K562 (cell line): ENCODE measurements around the gene IL27RA. TPM values are rescaled to one million over a fixed set of nuclear protein-coding genes. Genes with fewer than 3 reads are reported as not detected.
"Not testable (repeated sequence)": the region's sequence is repeated elsewhere in the genome, so short reads cannot be mapped to it uniquely, and the experiment has no call there.

Experiments
- ATAC-seq: fragments of 200-7000 bp; cut with Tn5 transposase; 3 replicates; pipeline ENCODE4 v1.9.1; 2020; ENCODE audit warnings: moderate library complexity
- BruUV-seq: library from RNA; stranded (reverse); fragments of 400-500 nt; replicated peaks from 2 replicates; lab custom pipeline; 2021; lab: Mats Ljungman, UMichigan
- CTCF ChIA-PET: fragments of 300-600 bp; formaldehyde crosslinking; extraction: SDS; loops from one replicate; lab custom pipeline; 2021; ENCODE audit warnings: low intra/inter-chr PET ratio; lab: Yijun Ruan, JAX
- POLR2A ChIA-PET: fragments of 300-600, 350-650 bp; sonication (Branson Sonifier 250); formaldehyde crosslinking; extraction: SDS; loops from one replicate; lab custom pipeline; 2021; ENCODE audit warnings: antibody characterized with exemption, inconsistent platforms; lab: Yijun Ruan, JAX
- DNase-seq, 4 experiments: peaks; one replicate each; pipeline versions ENCODE4 v3.0.0 to v3.0.0-alpha.2; 2011 to 2018; ENCODE audit warnings: low spot score in 3 of 4, mixed read lengths in 3 of 4; ENCODE audit errors: extremely low read depth in 1 of 4
- FAIRE-seq: peaks from 2 replicates; lab custom pipeline; 2011; peaks lifted over from hg19 to GRCh38; lab: Jason Lieb, UNC
- H2AFZ ChIP-seq: 2 replicates; pipeline ENCODE4 v1.6.0; 2011; ENCODE audit warnings: low read depth, low read length, control low read depth, inconsistent platforms
- H3K27ac ChIP-seq: fragments of 200-600 bp; 3 replicates; pipeline ENCODE4 v1.8.0; 2011; ENCODE audit warnings: low read depth, mild to moderate bottlenecking, control low read depth, inconsistent platforms, low read length, moderate library complexity, mixed read lengths; ENCODE audit errors: extremely low read depth
- H3K27me3 ChIP-seq, 2 experiments: fragments of 300-600 bp in 1 of 2; 2 replicates in 1 of 2; 3 replicates in 1 of 2; pipeline versions ENCODE4 v1.6.0 to v1.8.0; 2011; ENCODE audit warnings: inconsistent platforms in 2 of 2, low read length in 2 of 2, mild to moderate bottlenecking in 1 of 2, mixed read lengths in 1 of 2, moderate library complexity in 1 of 2; ENCODE audit not compliant: control insufficient read depth in 2 of 2, insufficient read depth in 2 of 2
- H3K36me3 ChIP-seq: fragments of 300-600 bp; 3 replicates; pipeline ENCODE4 v1.8.0; 2011; ENCODE audit warnings: mild to moderate bottlenecking, low read length, inconsistent platforms; ENCODE audit not compliant: control insufficient read depth, insufficient read depth
- H3K4me1 ChIP-seq, 2 experiments: fragments of 200-600 bp in 1 of 2; replicated peaks in 1 of 2; 2 replicates in 1 of 2; 3 replicates in 1 of 2; pipeline versions ENCODE4 v1.5.1 to v1.8.0; 2011; ENCODE audit warnings: inconsistent platforms in 2 of 2, low read length in 2 of 2, mild to moderate bottlenecking in 1 of 2, mixed read lengths in 1 of 2, moderate library complexity in 1 of 2; ENCODE audit not compliant: control insufficient read depth in 2 of 2, insufficient read depth in 2 of 2
- H3K4me2 ChIP-seq: 2 replicates; pipeline ENCODE4 v1.6.1; 2011; ENCODE audit warnings: low read length, control low read depth, inconsistent platforms, mixed read lengths; ENCODE audit not compliant: insufficient read depth
- H3K4me3 ChIP-seq: fragments of 200-600 bp; sonication (generic), shearing (Covaris generic); 2 replicates; pipeline ENCODE4 v1.5.1; 2016; ENCODE audit warnings: control low read depth, inconsistent platforms
- H3K79me2 ChIP-seq: fragments of 200-600 bp; 3 replicates; pipeline ENCODE4 v1.8.0; 2011; ENCODE audit warnings: low read length, inconsistent platforms; ENCODE audit not compliant: control insufficient read depth, insufficient read depth
- H3K9ac ChIP-seq, 2 experiments: 2 replicates each; pipeline versions ENCODE4 v1.6.0 to v1.6.1; 2011; ENCODE audit warnings: low read depth in 2 of 2, low read length in 2 of 2, control low read depth in 1 of 2, inconsistent platforms in 1 of 2, mild to moderate bottlenecking in 1 of 2, mixed read lengths in 1 of 2; ENCODE audit not compliant: insufficient read depth in 1 of 2
- H3K9me1 ChIP-seq: one replicate; pipeline ENCODE4 v1.6.0; 2011; ENCODE audit warnings: inconsistent platforms, mild to moderate bottlenecking, low read length, moderate library complexity; ENCODE audit not compliant: control insufficient read depth, insufficient read depth
- H3K9me3 ChIP-seq: replicated peaks from 2 replicates; pipeline ENCODE4 v1.5.1; 2011; ENCODE audit warnings: low read depth, low read length, inconsistent platforms; ENCODE audit not compliant: control insufficient read depth, insufficient read depth
- H4K20me1 ChIP-seq: replicated peaks from 2 replicates; pipeline ENCODE4 v1.6.1; 2011; ENCODE audit warnings: low read length, inconsistent platforms, mixed read lengths; ENCODE audit not compliant: control insufficient read depth, insufficient read depth
- ATF2 ChIP-seq: sonication (generic); formaldehyde crosslinking; IDR thresholded peaks from 2 replicates; pipeline ENCODE4 v1.8.1; 2022; ENCODE audit warnings: missing genetic modification reagents
- CBFA2T3 ChIP-seq: fragments of 450-650 bp; IDR thresholded peaks from 2 replicates; pipeline ENCODE4 v1.6.1; 2017
- EP300 ChIP-seq: IDR thresholded peaks from 2 replicates; pipeline ENCODE4 v1.6.1; 2012; ENCODE audit warnings: low read length, improper control_type of control experiment
- HDGF ChIP-seq: fragments of 450-650 bp; IDR thresholded peaks from 2 replicates; pipeline ENCODE4 v1.6.1; 2016
- MCM3 ChIP-seq: fragments of 450-650 bp; IDR thresholded peaks from 2 replicates; pipeline ENCODE4 v1.6.1; 2016
- SMAD2 ChIP-seq: fragments of 150-350 bp; IDR thresholded peaks from 2 replicates; pipeline ENCODE4 v1.6.1; 2014; ENCODE audit warnings: low read depth, mild to moderate bottlenecking, low read length
- ZNF121 ChIP-seq: sonication (generic); formaldehyde crosslinking; conservative IDR thresholded peaks from 2 replicates; pipeline ENCODE4 v1.8.0; 2022; ENCODE audit warnings: missing genetic modification reagents
- ZNF134 ChIP-seq: fragments of 250-450 bp; sonication (Bioruptor Pico); conservative IDR thresholded peaks from 2 replicates; pipeline ENCODE4 v1.4.0; 2020
- ZNF224 ChIP-seq: sonication (generic); formaldehyde crosslinking; IDR thresholded peaks from 2 replicates; pipeline ENCODE4 v1.8.0; 2022; ENCODE audit warnings: mild to moderate bottlenecking, missing genetic modification reagents
- ZNF280B ChIP-seq: fragments of 250-450 bp; sonication (Bioruptor Pico); IDR thresholded peaks from 2 replicates; pipeline ENCODE4 v1.5.1; 2021; ENCODE audit warnings: mild to moderate bottlenecking
- WGBS: fragments of 100-300 bp; shearing (Covaris generic); methylation state at CpG from one replicate; pipeline ENCODE4 v1.1.6; 2016; ENCODE audit warnings: low coverage, mixed read lengths; ENCODE audit not compliant: insufficient coverage; ENCODE audit errors: missing lambda C conversion rate; 5-methylcytosine and 5-hydroxymethylcytosine counted together
- in situ Hi-C: fragments of 300-500 bp; cut with MboI; formaldehyde crosslinking; loops from 4 replicates; pipeline ENCODE4 v1.15.0; 2018; ENCODE audit warnings: inconsistent platforms, mixed read lengths
- intact Hi-C: fragments of 100-400 bp; cut with micrococcal nuclease; formaldehyde crosslinking; loops from 2 replicates; pipeline ENCODE4 v1.14.2; 2022
- polyA plus RNA-seq, 8 experiments: library from polyadenylated mRNA; depleted of rRNA in 4 of 8; stranded (reverse) in 5 of 8; unstranded in 3 of 8; fragments of >200 nt; fragmentation: Nextera tagmentation in 2 of 8; fragmentation: Illumina TruSeq in 1 of 8; extraction: Ambion mirVana in 2 of 8; extraction: Trizol in 1 of 8; gene quantifications; 2 replicates each; pipeline versions ENCODE4 v1.2.1 to v1.2.3, GENCODE V29; 2011 to 2014; ENCODE audit warnings: inconsistent platforms in 1 of 8, missing spikeins in 1 of 8
- total RNA-seq, 7 experiments: library from RNA; depleted of rRNA in 6 of 7; stranded (reverse); fragments of >200 nt in 6 of 7; fragmentation: Illumina TruSeq in 2 of 7; extraction: Trizol in 2 of 7; gene quantifications; 2 replicates each; pipeline versions ENCODE4 v1.2.1 to v1.2.3, GENCODE V29; 2011 to 2021; ENCODE audit warnings: low replicate concordance in 1 of 7

IL27RA gene
- total and polyA plus RNA-seq, 9 of the 15 experiments (the other 6 are each of a cell fraction or from before 2014, with no cell fraction given), result 1.9 to 15.9 (median 12.0) TPM

- ATAC-seq, result not testable (repeated sequence)
- POLR2A ChIA-PET, result interaction anchor here (0.6 kb wide), 3 partner anchors 10 to 770 kb away, joined by 3 read pairs; no protein-coding TSS in a partner anchor
Observed at GRCh38 chr19:14050961-14051360, 19.4 kb downstream of the IL27RA start.

GRCh38 chr19:14051980-14052379 lies 20.4 kb downstream of the IL27RA start:
- H3K9ac ChIP-seq, result no peak overlapping the region
- H3K27ac ChIP-seq, result no peak overlapping the region
- ATAC-seq (no peak), DNase-seq (peak in 2 of 4 experiments; percentile 5 to 6), FAIRE-seq (no peak)
- H3K9me1 ChIP-seq, result no peaks in the 10 kb centered on the region
- 0% methylated on average over 1 of the region's 9 CpGs for WGBS
- peaks cover 4% of the 10 kb centered on the region for H3K9me3 ChIP-seq
- no TSS peak for BruUV-seq
- no peaks in the 10 kb centered on the region for H3K27me3 ChIP-seq
- intact Hi-C loops (no loop called here), in situ Hi-C loops (loop anchor here (25.0 kb wide), 1 partner anchor 465 kb away; no protein-coding TSS in a partner anchor)
- no peak overlapping the region for H3K4me3 ChIP-seq
- ChIA-PET POLR2A (interaction anchor here (0.7 kb wide), 1 partner anchor 103 kb away, joined by 3 read pairs; no protein-coding TSS in a partner anchor), CTCF (no interaction called here)
- TF ChIP-seq CBFA2T3 (no peak), MCM3 (no peak), SMAD2 (no peak), ZNF224 (CRISPR knock-in tag) (no peak), EP300 (no peak), ZNF280B (CRISPR knock-in tag) (no peak), ATF2 (CRISPR knock-in tag) (no peak), ZNF134 (no peak), HDGF (no peak)
- H3K79me2 ChIP-seq, result no peaks in the 10 kb centered on the region
- no peak overlapping the region for H3K4me2 ChIP-seq
- H3K36me3 ChIP-seq, result peaks cover 23% of the 10 kb centered on the region; the same call in 2 of the 3 replicates
- peaks cover 0 to 35% of the 10 kb centered on the region in 2 experiments; a peak in 3 of 5 replicates for H3K4me1 ChIP-seq
- H4K20me1 ChIP-seq, result no peaks in the 10 kb centered on the region
- H2AFZ ChIP-seq, result no peak overlapping the region

More at GRCh38 chr19:14050961-14051360, 19.4 kb downstream of the IL27RA start:
- H3K4me1 ChIP-seq, result peaks cover 0 to 31% of the 10 kb centered on the region in 2 experiments; a peak in 2 of 5 replicates
- in situ Hi-C loops, result loop anchor here (25.0 kb wide), 1 partner anchor 464 kb away; no protein-coding TSS in a partner anchor
- H3K4me2 ChIP-seq, H4K20me1 ChIP-seq, H3K9me1 ChIP-seq, DNase-seq, FAIRE-seq, H3K9me3 ChIP-seq, intact Hi-C loops, H3K79me2 ChIP-seq, BruUV-seq, H3K4me3 ChIP-seq, CTCF ChIA-PET, H2AFZ ChIP-seq, H3K27me3 ChIP-seq, H3K9ac ChIP-seq, H3K27ac ChIP-seq: not testable (repeated sequence)
- 77% methylated on average over 10 of the region's 11 CpGs for WGBS
- peaks cover 27% of the 10 kb centered on the region; the same call in 2 of the 3 replicates for H3K36me3 ChIP-seq
- TF ChIP-seq ZNF121, result peak; percentile 87
